HG03521 (cell line): ENCODE measurements around the gene FBLL1.
"Not testable (repeated sequence)": the region's sequence is repeated elsewhere in the genome, so short reads cannot be mapped to it uniquely, and the experiment has no call there.

Experiments
- ATAC-seq: cut with Tn5 transposase; IDR thresholded peaks from one replicate; pipeline ENCODE4 v1.9.1; 2021; ENCODE audit warnings: mild to moderate bottlenecking, moderate library complexity; ENCODE audit not compliant: unreplicated experiment

The FBLL1 gene

DNA sequence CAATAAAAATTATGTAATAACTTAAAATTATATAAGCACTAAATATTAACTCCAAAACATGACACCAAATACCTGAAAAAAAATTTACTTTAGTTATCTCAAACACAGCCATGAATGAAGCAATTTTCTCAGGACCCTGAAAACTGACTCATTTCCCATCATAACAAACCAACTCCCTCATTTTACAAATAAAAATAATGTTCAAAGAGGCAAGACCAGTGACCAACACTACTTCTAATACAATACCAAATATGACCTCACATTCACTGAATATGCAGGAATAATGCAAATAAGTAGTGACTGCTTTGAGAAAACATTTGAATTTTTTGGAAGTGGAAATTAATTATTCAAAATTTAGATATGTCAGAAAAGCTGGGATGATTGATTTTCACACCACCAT, 21.6 kb downstream of the FBLL1 start:
- ATAC-seq = no peak

DNA sequence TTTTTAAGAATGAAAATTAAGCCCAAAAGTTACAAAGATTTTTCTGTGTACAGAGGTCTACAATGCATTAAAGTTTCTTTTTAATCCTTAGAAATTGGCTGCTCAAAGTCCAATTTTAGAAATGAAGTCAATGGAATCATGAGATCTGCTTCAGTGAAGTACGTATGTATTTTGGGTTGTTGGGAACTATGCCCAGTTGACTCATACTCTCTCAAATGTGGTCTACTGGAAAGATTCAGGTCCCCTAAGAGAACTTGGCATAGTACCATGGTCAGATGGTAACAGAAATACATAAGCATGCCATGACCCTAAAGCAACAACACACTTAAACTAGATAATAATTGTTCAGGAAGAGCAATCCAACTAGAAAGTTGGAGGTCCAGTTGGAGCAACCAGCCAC, 23.0 kb downstream of the FBLL1 start:
- ATAC-seq = no peak

DNA sequence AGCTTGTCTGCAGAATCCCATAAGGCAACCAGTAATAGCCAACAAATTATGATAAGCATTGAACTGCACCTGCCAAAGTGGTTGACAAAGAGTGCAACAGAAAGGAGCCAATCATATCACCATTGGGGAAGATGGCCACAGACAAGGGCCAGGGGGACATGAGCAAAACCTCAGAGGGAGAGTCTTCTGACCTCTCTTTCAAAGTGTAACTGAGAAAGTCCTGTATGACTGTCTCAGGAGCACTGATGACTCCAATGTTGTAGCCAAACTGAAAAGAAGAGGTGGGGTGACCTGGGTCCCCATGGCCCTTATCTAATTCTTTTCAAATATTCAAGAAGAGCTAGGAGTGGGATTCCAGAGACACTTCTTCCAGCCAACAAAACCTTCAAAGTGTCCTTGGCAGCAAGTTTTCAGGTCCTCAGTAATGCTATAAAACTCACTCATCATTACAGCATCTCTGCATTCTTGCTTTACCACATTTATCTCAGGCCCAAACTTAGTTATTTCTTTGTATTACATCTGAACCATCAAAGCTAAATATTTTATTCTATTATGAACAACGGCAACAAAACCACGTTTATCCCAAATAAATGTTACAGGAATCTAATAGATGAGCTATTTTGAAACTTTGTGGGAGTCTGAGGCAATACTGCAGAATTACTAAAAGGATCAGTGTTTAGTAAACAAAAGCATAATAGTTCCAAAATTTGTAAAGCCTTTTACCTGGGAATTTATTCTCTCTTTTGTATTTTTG, 24.4 kb downstream of the FBLL1 start:
- ATAC-seq = no peak

DNA sequence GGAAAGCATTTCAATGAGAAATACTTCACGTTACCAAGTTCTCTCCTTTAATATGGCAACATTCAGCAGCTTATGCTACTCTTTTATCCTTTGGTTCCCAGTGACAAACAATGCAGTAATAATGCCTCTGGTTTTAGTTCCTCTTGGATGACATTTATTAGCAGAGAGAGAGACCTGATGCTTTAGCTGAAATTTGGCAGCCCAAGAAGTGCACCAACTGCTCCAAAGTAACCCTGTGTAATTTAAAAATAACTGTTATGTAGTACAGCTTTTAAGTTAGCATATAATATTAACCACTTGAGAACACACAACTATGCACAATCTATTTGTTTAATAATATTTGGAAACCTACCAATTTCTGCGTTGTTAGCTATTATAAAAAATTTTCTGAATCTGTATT, 28.3 kb downstream of the FBLL1 start:
- ATAC-seq = no peak

DNA sequence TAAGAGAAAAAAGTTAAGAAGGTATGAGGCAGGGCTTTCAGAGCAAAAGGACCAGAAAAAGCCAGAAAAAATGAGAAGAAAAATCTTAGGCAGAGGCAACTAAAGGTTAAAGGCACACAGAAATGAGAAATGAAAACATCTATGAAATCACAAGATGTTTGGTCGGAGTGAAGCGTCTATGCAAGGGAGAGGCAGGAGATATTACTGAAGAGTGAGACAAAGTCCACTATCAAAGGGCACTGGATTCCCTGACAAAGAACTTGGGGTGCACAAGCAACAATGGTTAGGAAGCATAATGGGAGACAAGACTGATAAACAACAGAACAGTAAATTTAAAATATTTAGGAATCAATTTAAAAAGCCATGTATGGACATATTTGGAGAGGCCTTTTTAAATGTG, 33.2 kb downstream of the FBLL1 start:
- ATAC-seq = no peak

DNA sequence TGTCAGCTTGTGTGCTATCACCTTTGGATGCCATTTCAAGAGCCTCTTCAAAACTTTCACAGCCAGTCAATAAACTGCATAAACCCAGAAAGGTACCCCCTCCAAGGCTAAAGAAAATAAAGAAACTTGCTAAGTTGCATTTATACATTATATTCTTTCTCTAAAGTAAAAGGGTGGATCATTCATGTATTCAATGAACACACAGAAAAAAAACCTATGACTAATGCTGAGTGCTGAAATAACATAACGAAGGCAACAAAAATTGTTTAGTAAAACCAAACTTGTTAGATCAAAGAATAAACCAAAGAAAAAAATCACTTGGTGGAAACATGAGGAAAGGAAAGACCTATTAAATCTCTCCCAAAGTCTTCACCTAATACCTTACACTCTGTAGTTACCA, 34.9 kb downstream of the FBLL1 start:
- no peak for ATAC-seq

DNA sequence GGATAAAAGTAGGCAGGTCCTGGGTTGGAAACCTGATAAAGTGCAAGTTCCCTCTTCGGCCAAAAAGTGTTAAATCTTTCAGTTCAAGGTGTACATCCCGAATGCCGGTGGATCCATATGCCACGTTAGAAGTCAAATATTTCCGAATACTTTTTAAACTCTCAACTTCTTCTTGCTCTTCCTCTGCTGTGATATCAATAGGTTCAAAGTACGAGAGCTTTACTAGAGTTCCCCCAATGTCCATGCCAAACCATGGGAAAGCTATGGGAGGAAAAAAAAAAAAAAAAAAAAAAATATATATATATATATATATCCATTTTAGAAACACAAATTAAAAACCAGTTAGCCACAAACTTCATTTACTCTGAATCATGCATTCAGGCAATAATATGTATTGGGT, 39.6 kb downstream of the FBLL1 start:
- ATAC-seq = no peak

DNA sequence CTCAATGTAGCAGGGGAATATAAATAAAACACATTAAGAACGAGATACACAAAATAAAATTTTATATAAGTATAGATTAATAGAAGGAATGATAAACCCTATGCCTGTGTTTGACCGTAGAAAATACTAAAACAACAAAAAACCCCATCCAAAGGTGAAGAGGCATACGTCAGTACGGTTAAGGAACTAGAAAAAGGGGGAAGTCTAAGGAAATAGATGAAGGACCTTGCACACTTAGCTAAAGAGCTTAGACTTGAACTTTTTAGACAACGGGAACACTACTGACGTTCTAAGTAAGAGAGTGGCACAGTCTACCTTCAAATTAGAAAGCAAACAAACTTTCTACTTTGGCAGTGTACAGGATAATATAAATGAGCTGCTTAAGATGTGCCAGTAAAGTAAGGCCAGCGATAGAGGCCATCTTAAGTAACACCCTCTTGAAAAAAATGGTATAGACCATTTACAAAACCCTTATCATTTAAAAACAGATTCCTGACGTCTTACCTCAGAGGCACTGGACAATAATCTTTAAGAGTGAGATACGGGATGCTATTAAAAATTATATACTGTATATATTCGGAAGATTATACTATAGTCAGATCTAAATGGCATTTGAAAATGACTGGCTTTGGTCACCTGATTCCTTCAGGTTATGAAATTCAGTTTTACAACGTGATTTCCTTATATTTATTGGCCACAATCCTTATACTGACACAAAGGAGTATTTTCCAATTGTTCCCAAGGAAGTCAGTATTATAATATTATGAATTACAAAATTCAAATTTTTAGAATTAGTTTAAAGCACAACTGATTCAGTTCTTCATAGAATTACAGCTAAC, 41.6 kb downstream of the FBLL1 start:
- no peak for ATAC-seq

DNA sequence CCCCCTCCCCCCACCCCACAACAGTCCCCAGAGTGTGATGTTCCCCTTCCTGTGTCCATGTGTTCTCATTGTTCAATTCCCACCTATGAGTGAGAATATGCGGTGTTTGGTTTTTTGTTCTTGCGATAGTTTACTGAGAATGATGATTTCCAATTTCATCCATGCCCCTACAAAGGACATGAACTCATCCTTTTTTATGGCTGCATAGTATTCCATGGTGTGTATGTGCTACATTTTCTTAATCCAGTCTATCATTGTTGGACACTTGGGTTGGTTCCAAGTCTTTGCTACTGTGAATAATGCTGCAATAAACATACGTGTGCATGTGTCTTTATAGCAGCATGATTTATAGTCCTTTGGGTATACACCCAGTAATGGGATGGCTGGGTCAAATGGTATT, 44.6 kb downstream of the FBLL1 start:
- not testable (repeated sequence) for ATAC-seq

DNA sequence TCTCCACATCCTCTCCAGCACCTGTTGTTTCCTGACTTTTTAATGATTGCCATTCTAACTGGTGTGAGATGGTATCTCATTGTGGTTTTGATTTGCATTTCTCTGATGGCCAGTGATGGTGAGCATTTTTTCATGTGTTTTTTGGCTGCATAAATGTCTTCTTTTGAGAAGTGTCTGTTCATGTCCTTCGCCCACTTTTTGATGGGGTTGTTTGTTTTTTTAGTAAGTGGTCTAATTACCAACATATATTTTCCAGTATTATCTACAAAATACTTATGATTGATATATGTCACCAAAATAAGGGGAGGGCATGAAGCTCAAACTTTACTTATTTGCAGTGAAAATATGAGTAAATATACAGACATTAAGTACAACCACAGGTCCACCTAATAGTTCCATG, 45.1 kb downstream of the FBLL1 start:
- not testable (repeated sequence) for ATAC-seq

DNA sequence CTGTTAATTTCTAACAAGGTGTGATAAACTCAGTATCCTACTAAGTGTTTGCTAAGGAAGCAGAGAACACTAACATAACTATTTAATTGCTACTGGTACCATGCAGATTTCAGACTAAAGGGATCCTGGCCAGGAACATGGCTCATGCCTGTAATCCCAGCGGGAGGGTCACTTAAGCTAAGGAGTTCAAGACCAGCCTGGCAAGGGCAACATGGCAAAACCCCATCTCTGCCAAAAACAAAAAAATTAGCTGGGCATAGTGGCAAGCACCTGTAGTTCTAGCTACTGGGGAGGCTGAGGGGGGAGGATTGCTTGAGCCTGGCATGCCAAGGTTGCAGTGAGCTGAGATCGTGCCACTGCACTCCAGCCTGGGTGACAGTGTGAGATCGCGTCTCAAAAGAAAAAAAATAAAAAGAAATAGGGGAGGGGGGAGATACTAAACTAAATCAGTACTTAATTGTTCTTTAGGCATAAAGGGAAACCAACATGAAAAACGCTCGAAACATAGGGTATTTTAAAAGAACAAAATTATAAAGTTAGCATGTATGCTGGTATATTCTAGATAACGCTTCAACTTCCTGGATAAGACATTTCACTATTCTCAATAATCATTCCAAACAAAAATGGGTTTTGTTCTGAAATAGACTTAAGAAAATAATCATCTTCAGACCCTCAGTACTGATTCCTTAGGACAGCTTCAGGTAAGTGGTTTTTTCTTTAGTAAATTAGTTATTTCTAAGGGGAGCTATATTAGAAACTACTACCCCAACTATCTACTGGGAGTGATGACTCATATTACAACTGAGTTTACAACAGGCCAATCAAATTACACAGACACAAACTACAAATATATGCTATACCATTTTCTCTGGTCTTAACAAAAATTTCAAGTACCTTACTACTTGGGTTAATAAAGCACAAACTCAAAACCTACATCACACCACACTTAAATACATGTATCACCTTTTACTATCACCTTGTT, 46.6 kb downstream of the FBLL1 start:
- ATAC-seq = no peak

DNA sequence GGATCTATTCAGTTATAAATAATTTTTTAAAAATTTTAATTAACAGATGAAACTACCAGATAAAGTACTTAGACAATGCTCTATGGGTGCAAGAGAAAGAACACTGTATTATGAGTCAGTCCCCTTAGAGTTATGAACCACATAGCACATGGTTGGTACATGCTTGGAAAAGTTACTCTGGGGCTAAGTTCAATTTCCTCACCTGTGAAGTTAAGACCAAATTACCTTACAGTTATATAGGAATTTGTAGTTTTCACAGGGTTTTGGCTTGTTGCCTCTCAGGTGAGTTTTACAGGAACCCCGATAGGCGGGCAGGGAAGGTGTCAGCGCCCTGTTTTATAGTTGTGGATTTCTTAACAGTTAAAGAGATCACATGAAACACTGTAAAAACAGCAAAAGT, 48.9 kb downstream of the FBLL1 start:
- ATAC-seq = no peak

DNA sequence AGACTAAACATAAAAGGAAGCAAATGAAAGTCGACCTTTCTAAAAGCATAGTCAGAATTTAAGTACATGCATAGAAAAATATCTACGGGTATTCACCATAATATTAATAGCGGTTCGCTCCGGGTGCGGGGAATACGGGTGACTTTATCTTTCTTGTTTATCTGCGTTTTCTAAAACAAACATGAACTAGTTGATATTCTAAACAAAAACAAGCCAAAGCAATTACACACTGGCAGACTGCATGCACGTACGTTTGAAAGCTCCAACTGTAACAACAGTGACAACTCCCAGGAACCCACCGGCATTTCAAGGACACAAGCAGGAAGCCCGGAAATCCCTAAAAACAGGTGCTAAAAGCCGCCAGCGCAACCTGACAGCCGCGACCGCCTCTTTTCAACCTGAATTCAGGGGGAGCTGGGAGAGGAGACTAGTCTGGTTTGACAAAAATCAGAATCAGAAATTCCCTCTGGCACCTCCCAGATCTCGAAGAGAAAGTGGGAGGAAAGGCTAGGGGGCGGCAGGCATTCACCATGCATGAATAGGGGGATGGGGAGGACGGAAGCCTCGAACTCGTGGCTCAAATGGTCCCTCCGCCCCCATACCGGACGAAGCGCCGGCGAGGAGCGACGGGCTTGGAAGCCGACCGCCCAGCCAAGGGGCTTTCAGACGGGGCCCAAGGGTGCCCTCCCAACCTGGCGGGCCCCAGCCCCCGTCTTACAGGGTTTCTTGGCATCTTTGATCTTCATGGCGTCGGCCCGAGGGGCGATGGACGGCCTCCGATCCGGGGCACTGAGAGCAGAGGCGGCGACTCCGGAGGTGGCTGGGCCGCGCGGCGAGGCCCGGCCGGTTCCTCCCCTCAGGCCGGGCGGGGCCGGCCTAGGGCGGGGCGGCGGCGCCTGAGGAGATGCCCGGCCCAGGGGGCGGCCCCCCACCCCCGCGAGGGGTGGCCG, 49.7 kb downstream of the FBLL1 start, which contains the start of gene PANK3:
PANK3 (minus strand) TSS at position 831 of the 950 bp plus-strand sequence; CDS start at position 746, 85 bp downstream.
- ATAC-seq = peak; percentile 55

DNA sequence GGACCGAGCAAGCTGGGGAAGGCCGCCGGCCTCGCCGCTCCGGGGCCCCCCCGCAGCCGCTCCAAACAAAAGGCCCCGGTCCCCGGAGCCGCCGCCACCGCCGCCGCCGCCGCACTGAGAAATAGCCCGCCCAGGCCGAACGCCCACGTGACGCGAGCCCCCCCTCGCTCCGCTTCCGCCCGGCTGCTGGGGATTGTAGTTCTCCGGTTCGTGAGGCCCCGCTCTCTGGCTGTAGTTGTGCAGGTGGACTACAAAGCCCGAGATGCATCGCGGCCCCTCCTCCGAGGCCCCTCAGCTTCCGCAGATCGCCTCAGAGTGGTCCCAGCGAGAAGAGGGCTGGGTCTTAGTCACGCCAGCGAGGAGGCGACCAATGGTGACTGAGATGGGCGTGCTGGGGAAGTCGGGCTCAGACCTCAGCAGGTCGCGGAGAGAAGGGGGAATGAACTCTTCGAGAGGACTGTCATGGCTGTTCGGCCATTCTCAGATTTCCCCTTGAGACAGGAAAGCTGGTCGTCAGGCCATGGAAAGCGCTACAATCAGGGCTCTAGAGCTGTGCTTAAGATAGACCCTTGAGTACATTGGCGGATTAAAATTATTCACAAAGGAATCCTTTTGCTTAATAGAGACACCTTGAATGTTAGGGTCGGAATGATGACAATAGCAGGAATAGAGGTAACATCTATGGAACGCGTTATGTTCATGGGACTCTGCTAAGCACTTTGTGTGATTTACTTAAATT, 50.6 kb downstream of the FBLL1 start:
- ATAC-seq = peak; percentile 92

DNA sequence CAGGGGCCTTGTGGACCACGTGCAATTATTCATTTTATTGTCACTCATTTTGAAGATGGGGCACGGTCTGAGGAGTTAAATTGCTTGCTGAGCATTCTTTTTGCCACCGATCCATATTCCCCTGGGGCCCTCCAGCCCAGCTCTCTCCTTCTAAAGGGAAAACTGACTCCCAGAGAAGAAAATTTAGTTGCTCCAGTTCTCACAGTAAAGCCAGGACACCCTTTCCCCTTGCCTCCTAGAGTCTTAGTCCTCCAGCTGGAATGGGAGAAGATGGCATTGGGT, 51.1 kb downstream of the FBLL1 start:
- no peak for ATAC-seq
